NCI-H345 treated with DMSO at 0.1 percent for 48 hours (cell line): Measurements from ENCODE around the gene IFT52.

Experiments used
- DNase-seq: peaks from one replicate; lab custom pipeline; 2025; ENCODE audit not compliant: unreplicated experiment; lab: John Stamatoyannopoulos, UW

Gene IFT52

DNA sequence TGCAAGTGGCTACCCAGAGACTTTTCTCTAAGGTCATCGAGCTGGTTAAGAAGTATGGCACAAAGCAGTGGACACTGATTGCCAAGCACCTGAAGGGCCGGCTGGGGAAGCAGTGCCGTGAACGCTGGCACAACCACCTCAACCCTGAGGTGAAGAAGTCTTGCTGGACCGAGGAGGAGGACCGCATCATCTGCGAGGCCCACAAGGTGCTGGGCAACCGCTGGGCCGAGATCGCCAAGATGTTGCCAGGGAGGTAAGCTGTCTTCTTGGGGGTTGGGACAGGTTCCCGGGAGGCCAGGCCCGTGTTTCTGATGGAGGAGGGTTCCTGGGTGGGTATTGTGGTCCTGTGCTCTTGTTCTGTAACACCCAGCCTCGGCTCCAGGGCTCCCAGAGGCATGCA is 96.1 kb downstream of the IFT52 start:
- no peak for DNase-seq

DNA sequence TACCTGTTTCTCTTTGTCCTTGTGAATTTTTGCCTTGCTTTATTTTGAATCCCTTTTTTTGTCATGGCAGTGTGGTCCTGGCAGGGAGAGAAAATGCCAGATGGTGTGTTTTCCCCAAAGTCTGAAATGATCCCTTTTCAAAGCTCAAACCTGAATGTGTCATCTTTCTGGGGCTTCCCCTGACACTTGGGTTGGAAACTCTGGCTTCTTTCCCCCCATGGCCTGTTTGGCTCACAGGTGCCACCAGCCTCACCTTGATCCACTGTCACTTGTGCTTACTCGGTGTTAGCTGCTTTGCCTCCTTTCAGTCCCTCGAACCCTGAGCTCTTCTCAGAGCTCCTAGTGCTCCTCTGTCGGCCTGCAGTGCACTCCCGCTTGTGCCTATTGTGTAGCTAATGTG is 98.4 kb downstream of the IFT52 start:
- no peak for DNase-seq

DNA sequence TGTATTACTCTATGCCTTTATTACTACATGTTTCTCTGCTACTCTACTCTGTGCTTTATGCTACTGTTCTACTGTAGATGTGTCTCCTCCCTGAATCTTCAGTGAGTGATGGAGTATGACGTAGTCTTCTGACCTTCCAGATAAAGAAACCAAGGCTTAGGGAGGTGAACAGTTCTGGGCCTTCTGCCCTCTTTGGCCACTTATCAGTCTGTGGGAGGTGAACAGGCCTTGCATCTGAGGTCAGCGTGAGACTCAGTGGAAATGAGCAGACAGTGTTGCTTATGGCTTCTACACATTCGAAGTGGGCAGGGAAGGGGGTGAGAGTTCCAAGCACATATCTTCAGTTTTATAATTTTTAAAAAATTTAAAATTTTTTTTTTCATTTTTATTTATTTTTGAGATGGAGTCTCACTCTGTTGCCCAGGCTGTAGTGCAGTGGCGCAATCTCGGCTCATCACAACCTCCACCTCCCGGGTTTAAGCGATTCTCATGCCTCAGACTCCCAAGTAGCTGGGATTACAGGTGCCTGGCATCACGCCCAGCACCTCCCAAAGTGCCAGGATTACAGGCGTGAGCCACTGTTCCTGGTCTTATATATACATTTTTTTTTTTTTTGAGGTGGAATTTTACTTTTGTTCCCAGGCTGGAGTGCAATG is 100.3 kb downstream of the IFT52 start:
- DNase-seq, result no peak

DNA sequence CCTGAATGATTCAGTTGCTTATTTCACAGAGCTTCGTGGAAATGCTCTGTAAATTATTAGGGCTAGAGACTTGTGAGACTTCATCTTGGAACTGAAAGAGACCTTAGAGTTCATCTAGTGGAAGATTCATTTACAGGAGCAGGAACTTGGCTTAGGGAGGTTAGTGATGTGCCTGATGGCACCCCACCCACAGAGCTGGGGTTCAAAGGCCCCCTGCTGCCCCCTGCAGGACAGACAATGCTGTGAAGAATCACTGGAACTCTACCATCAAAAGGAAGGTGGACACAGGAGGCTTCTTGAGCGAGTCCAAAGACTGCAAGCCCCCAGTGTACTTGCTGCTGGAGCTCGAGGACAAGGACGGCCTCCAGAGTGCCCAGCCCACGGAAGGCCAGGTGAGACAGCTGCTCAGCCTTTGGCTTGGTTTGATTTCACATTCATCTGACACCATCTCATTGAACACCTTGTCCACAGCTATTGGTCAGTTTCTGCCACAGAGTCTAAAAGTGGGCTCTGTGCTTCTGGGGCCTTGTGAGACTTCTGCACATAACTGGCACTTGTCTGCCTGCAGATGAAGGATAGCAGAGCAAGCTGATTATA is 101.3 kb downstream of the IFT52 start:
- peak; percentile 8 for DNase-seq

DNA sequence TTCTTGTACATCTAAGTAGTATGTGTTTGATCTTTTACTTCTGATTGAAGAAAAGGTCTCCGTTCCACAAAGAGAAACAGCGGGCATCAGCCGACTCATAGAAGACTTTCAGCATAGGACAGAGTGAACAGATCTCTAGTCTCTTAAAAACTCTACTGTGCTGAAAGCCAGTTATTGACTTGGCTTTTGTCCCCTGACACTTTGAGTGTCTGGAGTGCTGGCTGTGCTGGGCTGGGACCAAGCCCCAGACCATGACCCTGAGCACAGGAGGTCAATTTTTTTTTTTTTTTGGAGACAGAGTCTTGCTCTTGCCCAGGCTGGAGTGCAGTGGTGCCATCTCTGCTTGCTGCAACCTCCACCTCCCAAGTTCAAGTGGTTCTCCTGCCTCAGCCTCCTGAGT is 104.0 kb downstream of the IFT52 start:
- DNase-seq, result no peak

DNA sequence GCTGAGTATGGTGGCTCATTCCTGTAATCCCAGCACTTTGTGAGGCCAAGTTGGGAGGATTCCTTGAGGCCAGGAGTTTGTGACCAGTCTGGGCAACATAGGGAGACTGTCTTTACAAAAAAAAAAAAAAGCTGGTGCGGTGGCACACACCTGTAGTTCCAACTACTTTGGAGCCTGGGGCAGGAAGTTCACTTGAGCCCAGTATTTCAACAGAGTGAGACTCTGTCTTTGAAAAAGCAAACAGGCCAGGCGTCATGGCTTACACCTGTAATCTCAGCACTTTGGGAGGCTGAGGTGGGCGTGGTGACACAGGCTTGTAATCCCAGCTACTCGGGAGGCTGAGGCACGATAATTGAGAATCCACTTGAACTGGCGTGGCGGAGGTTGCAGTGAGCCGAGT is 104.8 kb downstream of the IFT52 start:
- no peak for DNase-seq
